Peyer's patch (tissue), 4 donors: ENCODE measurements around the gene VPS9D1.

Source experiments
- POLR2A ChIP-seq, 2 donors: fragments of 450-650 bp; IDR thresholded peaks; one replicate each; pipeline ENCODE4 v1.5.1; 2017; ENCODE audit warnings: antibody characterized with exemption in 2 of 2, mild to moderate bottlenecking in 2 of 2, moderate library complexity in 2 of 2
- TF ChIP-seq, protein P1 (sequence below), 6 experiments: fragments of 450-650 bp in 4 of 6; fragments of 200-600 bp in 2 of 6; sonication (generic) in 1 of 6; IDR thresholded peaks; one replicate each; pipeline ENCODE4 v1.5.1; 2017 to 2019; ENCODE audit warnings: antibody characterized with exemption in 6 of 6, mild to moderate bottlenecking in 3 of 6, moderate library complexity in 1 of 6

DNA sequence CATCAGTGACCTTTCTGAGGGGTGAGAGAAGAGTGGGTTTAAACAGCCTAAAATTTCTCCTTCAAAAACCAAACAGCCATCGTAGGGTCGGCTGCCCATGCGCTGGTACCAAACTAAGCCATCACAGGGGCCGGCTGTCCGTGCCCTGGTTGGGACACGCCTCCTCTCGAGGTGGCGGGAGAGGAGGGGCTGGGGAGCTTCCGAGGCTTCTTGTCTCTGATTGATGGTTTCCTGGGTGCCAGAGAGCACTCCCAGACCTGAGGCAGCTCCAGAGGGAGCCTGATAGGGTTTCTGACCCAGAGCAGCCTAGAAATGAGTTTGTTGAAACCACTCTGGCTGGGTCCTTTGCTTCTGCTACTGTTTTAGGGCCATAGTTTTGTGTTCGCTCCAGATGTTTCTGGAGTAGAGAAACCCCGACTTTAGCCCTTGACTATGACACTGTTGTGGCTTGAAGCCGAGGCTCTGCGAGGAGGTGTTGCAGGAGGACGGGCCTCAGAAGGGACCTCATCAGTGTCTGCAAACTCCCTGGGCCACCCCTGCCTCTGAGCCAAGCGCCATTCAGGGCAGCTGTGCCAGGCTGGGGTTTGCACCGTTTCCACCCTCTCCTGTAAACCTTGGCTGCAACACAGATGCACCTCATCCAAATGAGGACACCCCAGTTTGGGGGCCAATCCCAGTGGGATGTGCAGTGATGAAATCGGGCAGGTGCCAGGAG, 6.9 kb upstream of the VPS9D1 start:
- TF ChIP-seq, protein P1, sequence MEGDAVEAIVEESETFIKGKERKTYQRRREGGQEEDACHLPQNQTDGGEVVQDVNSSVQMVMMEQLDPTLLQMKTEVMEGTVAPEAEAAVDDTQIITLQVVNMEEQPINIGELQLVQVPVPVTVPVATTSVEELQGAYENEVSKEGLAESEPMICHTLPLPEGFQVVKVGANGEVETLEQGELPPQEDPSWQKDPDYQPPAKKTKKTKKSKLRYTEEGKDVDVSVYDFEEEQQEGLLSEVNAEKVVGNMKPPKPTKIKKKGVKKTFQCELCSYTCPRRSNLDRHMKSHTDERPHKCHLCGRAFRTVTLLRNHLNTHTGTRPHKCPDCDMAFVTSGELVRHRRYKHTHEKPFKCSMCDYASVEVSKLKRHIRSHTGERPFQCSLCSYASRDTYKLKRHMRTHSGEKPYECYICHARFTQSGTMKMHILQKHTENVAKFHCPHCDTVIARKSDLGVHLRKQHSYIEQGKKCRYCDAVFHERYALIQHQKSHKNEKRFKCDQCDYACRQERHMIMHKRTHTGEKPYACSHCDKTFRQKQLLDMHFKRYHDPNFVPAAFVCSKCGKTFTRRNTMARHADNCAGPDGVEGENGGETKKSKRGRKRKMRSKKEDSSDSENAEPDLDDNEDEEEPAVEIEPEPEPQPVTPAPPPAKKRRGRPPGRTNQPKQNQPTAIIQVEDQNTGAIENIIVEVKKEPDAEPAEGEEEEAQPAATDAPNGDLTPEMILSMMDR (IDR thresholded peaks at IDR 0.05) = no peak
- TF ChIP-seq POLR2A (IDR thresholded peaks at IDR 0.05) = no peak
